H1 (cell line): ENCODE results near the gene SPTBN4. TPM values are rescaled to one million over a fixed set of nuclear protein-coding genes. Genes with fewer than 3 reads are reported as not detected.

ENCODE experiments used
- BACH1 ChIP-seq: IDR thresholded peaks from 2 replicates; pipeline ENCODE4 v1.6.1; 2012; ENCODE audit warnings: low read length, improper control_type of control experiment
- CBX5 ChIP-seq: fragments of 300-800, 300-1000 bp; sonication (generic); IDR thresholded peaks from 2 replicates; pipeline ENCODE4 v1.7.1; 2016; ENCODE audit warnings: antibody characterized with exemption, low read length, low read depth
- CHD1 ChIP-seq: IDR thresholded peaks from 2 replicates; pipeline ENCODE4 v1.6.1; 2012; ENCODE audit warnings: low read depth, low read length, improper control_type of control experiment
- CHD2 ChIP-seq: IDR thresholded peaks from 2 replicates; pipeline ENCODE4 v1.6.1; 2012; ENCODE audit warnings: low read length, improper control_type of control experiment
- CREB1 ChIP-seq: IDR thresholded peaks from 2 replicates; pipeline ENCODE4 v1.6.1; 2012; ENCODE audit warnings: inconsistent platforms
- EGR1 ChIP-seq: IDR thresholded peaks from 2 replicates; pipeline ENCODE4 v1.6.1; 2011; ENCODE audit warnings: low read depth, low read length, borderline replicate concordance
- GABPA ChIP-seq: IDR thresholded peaks from 2 replicates; pipeline ENCODE4 v1.6.1; 2011; ENCODE audit warnings: mild to moderate bottlenecking, low read length, moderate library complexity, borderline replicate concordance; ENCODE audit not compliant: insufficient read depth
- KDM1A ChIP-seq: fragments of 200-600, 300-600 bp; sonication (generic); IDR thresholded peaks from 2 replicates; pipeline ENCODE4 v1.7.1; 2016; ENCODE audit warnings: mild to moderate bottlenecking, low read length, borderline replicate concordance
- PHF8 ChIP-seq: fragments of 200-600 bp; sonication (generic); conservative IDR thresholded peaks from 2 replicates; pipeline ENCODE4 v1.7.1; 2012; ENCODE audit warnings: low read depth, mild to moderate bottlenecking, inconsistent platforms, low read length, moderate library complexity
- POU5F1 ChIP-seq: IDR thresholded peaks from 2 replicates; pipeline ENCODE4 v1.6.1; 2011; ENCODE audit warnings: low read depth, mild to moderate bottlenecking, low read length, moderate library complexity
- RAD21 ChIP-seq, 2 experiments: IDR thresholded peaks in 1 of 2; conservative IDR thresholded peaks in 1 of 2; 2 replicates each; pipeline ENCODE4 v1.6.1; 2011; ENCODE audit warnings: low read depth in 2 of 2, low read length in 2 of 2, improper control_type of control experiment in 1 of 2, inconsistent platforms in 1 of 2, mild to moderate bottlenecking in 1 of 2, moderate library complexity in 1 of 2
- RBBP5 ChIP-seq: IDR thresholded peaks from 2 replicates; pipeline ENCODE4 v1.7.1; 2012; ENCODE audit warnings: low read depth, mild to moderate bottlenecking, inconsistent platforms, low read length, moderate library complexity, borderline replicate concordance
- RFX5 ChIP-seq: IDR thresholded peaks from 2 replicates; pipeline ENCODE4 v1.6.1; 2011; ENCODE audit warnings: low read depth, low read length, improper control_type of control experiment, borderline replicate concordance
- SIRT6 ChIP-seq: IDR thresholded peaks from one replicate; pipeline ENCODE4 v1.7.1; 2012; ENCODE audit warnings: low read length, inconsistent platforms
- SP1 ChIP-seq: IDR thresholded peaks from 2 replicates; pipeline ENCODE4 v1.6.1; 2011; ENCODE audit warnings: low read depth, low read length
- SP2 ChIP-seq: IDR thresholded peaks from 2 replicates; pipeline ENCODE4 v1.6.1; 2012; ENCODE audit warnings: mild to moderate bottlenecking, low read length, inconsistent platforms
- TAF1 ChIP-seq: IDR thresholded peaks from 2 replicates; pipeline ENCODE4 v1.6.1; 2011; ENCODE audit warnings: mild to moderate bottlenecking, low read depth, low read length
- TAF7 ChIP-seq: optimal IDR thresholded peaks from 2 replicates; pipeline ENCODE3; 2011; ENCODE audit warnings: low read depth, mild to moderate bottlenecking, inconsistent platforms, low read length, moderate library complexity, borderline replicate concordance
- YY1 ChIP-seq: IDR thresholded peaks from 2 replicates; pipeline ENCODE4 v1.6.1; 2011; ENCODE audit warnings: low read depth, mild to moderate bottlenecking, low read length
- ZNF274 ChIP-seq: IDR thresholded peaks from 2 replicates; pipeline ENCODE4 v1.7.0; 2012; ENCODE audit warnings: low read length, borderline replicate concordance; ENCODE audit errors: extremely low read depth
- polyA plus RNA-seq, 7 experiments: library from polyadenylated mRNA; depleted of rRNA in 3 of 7; stranded (reverse) in 5 of 7; unstranded in 2 of 7; fragments of >200 nt in 5 of 7; fragments of 200-250 nt in 2 of 7; gene quantifications; 1 replicate in 5 of 7; 2 replicates in 1 of 7; 4 replicates in 1 of 7; pipeline versions ENCODE4 v1.2.1 to v1.2.3, GENCODE V29; 2011 to 2013; ENCODE audit warnings: missing spikeins in 2 of 7, mixed read lengths in 2 of 7
- total RNA-seq: library from RNA; stranded (reverse); fragmentation: NEBNext Ultra II Directional; extraction: Animal tissue kit (Norgen Biotek cat#: 25700); gene quantifications from 2 replicates; pipeline ENCODE4 v1.2.1, GENCODE V29; 2021
- TF ChIP-seq, protein P1 (sequence below): IDR thresholded peaks from 2 replicates; pipeline ENCODE4 v1.6.1; 2012; ENCODE audit warnings: inconsistent platforms
- TF ChIP-seq, protein P2 (sequence below): IDR thresholded peaks from 2 replicates; pipeline ENCODE4 v1.6.1; 2012; ENCODE audit warnings: inconsistent platforms
- TF ChIP-seq, protein P3 (sequence below): IDR thresholded peaks from 2 replicates; pipeline ENCODE4 v1.6.1; 2011; ENCODE audit warnings: low read depth, mild to moderate bottlenecking, low read length; ENCODE audit not compliant: insufficient read depth

SPTBN4 gene
- total and polyA plus RNA-seq, 2 of the 8 experiments (the other 6 are each of a cell fraction or from before 2014, with no cell fraction given), result 1.9 to 3.0 TPM

DNA sequence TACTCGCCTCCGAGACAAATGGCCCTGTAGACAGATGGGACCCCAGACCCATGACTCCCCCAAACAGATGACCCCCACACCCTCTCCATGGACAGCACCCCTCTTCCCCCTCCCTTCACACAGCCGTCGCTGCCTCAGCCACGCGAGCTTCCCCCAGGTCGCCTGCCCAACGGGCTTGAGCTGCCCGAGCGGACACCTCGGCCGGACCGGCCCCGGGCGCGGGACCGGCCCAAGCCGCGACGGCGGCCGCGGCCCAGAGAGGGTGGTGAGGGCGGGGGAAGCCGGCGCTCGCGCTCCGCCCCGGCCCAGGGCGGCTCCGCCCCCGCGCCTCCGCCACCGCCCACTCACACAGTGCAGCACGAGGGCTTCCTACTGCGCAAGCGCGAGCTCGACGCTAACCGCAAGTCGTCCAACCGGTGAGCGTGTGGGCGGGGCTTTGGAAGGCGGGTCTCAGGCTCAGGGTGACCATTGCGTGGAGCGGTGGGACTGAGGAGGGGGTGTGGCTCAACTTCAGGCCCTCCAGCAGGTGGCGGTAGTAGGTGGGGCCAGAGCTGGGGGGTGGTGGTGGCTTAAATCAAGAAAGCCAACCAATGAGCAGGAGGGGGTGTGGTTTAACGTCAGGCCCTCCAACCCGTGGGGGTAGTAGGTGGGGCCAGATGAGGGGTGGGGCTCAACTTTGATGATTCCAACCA lies 103.7 kb downstream of the SPTBN4 start (continued):
- TF ChIP-seq CHD1 (no peak), TAF7 (no peak), EGR1 (peak; percentile 99), CREB1 (no peak; the same call in none of the 2 replicates), POU5F1 (no peak), BACH1 (no peak), RFX5 (no peak), TAF1 (no peak), PHF8 (no peak), RAD21 (IDR thresholded peaks at IDR 0.05 in 1 of 2, conservative IDR thresholded peaks at IDR 0.05 in 1 of 2; ENCODE audit: low read depth in 2 of 2, low read length in 2 of 2) (peak; percentile 17 to 36; a peak in 2 of 4 replicates), SIRT6 (no peak), SP2 (no peak), YY1 (no peak), CHD2 (0 out of 2 replicates have a peak, but pooled peaks have one; percentile 41), ZNF274 (no peak), RBBP5 (no peak; the same call in 1 of the 2 replicates), SP1 (peak; percentile 85; the same call in 1 of the 2 replicates), KDM1A (no peak), GABPA (no peak), CBX5 (no peak)
- TF ChIP-seq, protein P1, sequence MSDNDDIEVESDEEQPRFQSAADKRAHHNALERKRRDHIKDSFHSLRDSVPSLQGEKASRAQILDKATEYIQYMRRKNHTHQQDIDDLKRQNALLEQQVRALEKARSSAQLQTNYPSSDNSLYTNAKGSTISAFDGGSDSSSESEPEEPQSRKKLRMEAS, result peak; percentile 78
- TF ChIP-seq, protein P2, sequence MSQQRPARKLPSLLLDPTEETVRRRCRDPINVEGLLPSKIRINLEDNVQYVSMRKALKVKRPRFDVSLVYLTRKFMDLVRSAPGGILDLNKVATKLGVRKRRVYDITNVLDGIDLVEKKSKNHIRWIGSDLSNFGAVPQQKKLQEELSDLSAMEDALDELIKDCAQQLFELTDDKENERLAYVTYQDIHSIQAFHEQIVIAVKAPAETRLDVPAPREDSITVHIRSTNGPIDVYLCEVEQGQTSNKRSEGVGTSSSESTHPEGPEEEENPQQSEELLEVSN, result peak; percentile 75
- TF ChIP-seq, protein P3, sequence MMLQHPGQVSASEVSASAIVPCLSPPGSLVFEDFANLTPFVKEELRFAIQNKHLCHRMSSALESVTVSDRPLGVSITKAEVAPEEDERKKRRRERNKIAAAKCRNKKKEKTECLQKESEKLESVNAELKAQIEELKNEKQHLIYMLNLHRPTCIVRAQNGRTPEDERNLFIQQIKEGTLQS, result no peak
